Fibroblast of lung (primary cell): ENCODE measurements around the gene TTLL11. TPM values are rescaled to one million over a fixed set of nuclear protein-coding genes. Genes with fewer than 3 reads are reported as not detected.

Experiments
- DNase-seq, 2 donors: peaks; one replicate each; pipeline versions ENCODE4 v3.0.0 to v3.0.0-alpha.2; 2010; ENCODE audit warnings: low read depth in 2 of 2
- H2AFZ ChIP-seq: 2 replicates; pipeline ENCODE4 v1.5.1; 2012; ENCODE audit warnings: low read length, control low read depth, inconsistent platforms
- H3K27ac ChIP-seq: 2 replicates; pipeline ENCODE4 v1.5.1; 2011; ENCODE audit warnings: low read length, control low read depth; ENCODE audit not compliant: insufficient read depth
- H3K27me3 ChIP-seq: 2 replicates; pipeline ENCODE4 v1.5.1; 2011; ENCODE audit warnings: mild to moderate bottlenecking, low read length; ENCODE audit not compliant: control insufficient read depth, insufficient read depth
- H3K36me3 ChIP-seq: 2 replicates; pipeline ENCODE4 v1.5.1; 2011; ENCODE audit warnings: low read length; ENCODE audit not compliant: control insufficient read depth, insufficient read depth
- H3K4me1 ChIP-seq: 2 replicates; pipeline ENCODE4 v1.5.1; 2011; ENCODE audit warnings: low read length; ENCODE audit not compliant: control insufficient read depth, insufficient read depth; ENCODE audit errors: extremely low read depth
- H3K4me2 ChIP-seq: 2 replicates; pipeline ENCODE4 v1.5.1; 2011; ENCODE audit warnings: low read length, control low read depth; ENCODE audit not compliant: insufficient read depth; ENCODE audit errors: extremely low read depth
- H3K4me3 ChIP-seq, 4 experiments: fragments of 200-600 bp in 1 of 4; sonication (generic) in 1 of 4; replicated peaks in 1 of 4; 2 replicates each; pipeline ENCODE4 v1.5.1; 2011 to 2016; ENCODE audit warnings: low read length in 4 of 4, low read depth in 3 of 4, mild to moderate bottlenecking in 3 of 4, control low read depth in 2 of 4, inconsistent platforms in 1 of 4, mixed read lengths in 1 of 4; ENCODE audit not compliant: insufficient read depth in 1 of 4; ENCODE audit errors: control extremely low read depth in 1 of 4
- H3K79me2 ChIP-seq: 2 replicates; pipeline ENCODE4 v1.5.1; 2012; ENCODE audit warnings: mild to moderate bottlenecking, low read length, inconsistent platforms; ENCODE audit not compliant: control insufficient read depth, insufficient read depth
- H3K9ac ChIP-seq: 2 replicates; pipeline ENCODE4 v1.5.1; 2011; ENCODE audit warnings: mild to moderate bottlenecking, low read length, control low read depth; ENCODE audit not compliant: insufficient read depth
- H3K9me3 ChIP-seq: 2 replicates; pipeline ENCODE4 v1.5.1; 2012; ENCODE audit warnings: low read depth, low read length; ENCODE audit not compliant: control insufficient read depth, insufficient read depth
- H4K20me1 ChIP-seq: 2 replicates; pipeline ENCODE4 v1.5.1; 2011; ENCODE audit warnings: low read length; ENCODE audit not compliant: control insufficient read depth, insufficient read depth; ENCODE audit errors: extremely low read depth
- EZH2 ChIP-seq: IDR thresholded peaks from 2 replicates; pipeline ENCODE4 v1.5.1; 2012; ENCODE audit warnings: low read length, control low read depth, mild to moderate bottlenecking; ENCODE audit errors: missing control alignments
- polyA plus RNA-seq, 2 donors: library from polyadenylated mRNA; depleted of rRNA in 1 of 2; stranded (reverse) in 1 of 2; unstranded in 1 of 2; fragments of >200 nt; gene quantifications; 2 replicates each; pipeline ENCODE4 v1.2.1, GENCODE V29; 2011 to 2012; ENCODE audit warnings: missing spikeins in 1 of 2
- total RNA-seq: library from RNA; depleted of rRNA; stranded (reverse); fragments of >200 nt; gene quantifications from 2 replicates; pipeline ENCODE4 v1.2.1, GENCODE V29; 2014
- TF ChIP-seq, protein P1 (sequence below), 2 donors: IDR thresholded peaks in 1 of 2; conservative IDR thresholded peaks in 1 of 2; 1 replicate in 1 of 2; 2 replicates in 1 of 2; pipeline ENCODE4 v1.5.1; 2011 to 2012; ENCODE audit warnings: low read length in 2 of 2, control low read depth in 1 of 2, inconsistent platforms in 1 of 2, low read depth in 1 of 2, mild to moderate bottlenecking in 1 of 2

TTLL11 gene
- total and polyA plus RNA-seq, 2 donors (not counting 1 experiment from before 2014, with no cell fraction given) = 3.9 to 4.8 TPM

DNA sequence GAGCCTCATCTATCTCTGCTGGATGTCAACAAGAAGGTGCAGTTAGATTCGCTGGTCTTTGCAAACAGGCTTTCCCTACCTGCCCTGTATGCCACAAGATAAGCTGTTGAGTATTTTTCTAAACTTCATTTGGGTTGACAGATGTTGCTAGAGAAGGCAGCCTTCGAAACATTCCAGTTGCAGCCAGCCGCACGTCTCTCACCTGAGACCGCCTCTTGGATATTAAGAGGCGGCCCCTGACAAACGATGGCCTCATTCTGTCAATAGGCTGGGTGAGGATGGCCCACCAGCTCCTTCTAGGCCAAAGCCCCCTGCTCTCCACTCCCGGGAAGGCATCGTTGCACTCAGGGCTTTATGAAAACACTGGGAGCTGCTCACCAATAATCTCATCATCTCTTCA, 260.0 kb downstream of the TTLL11 start:
- H4K20me1 ChIP-seq = no peaks in the 10 kb centered on the region
- H3K4me1 ChIP-seq = peaks cover 3% of the 10 kb centered on the region
- H2AFZ ChIP-seq = no peak overlapping the region
- H3K27me3 ChIP-seq = no peaks in the 10 kb centered on the region
- no peak for DNase-seq
- H3K27ac ChIP-seq = no peak overlapping the region
- no peaks in the 10 kb centered on the region for H3K36me3 ChIP-seq
- H3K4me3 ChIP-seq = no peak overlapping the region
- H3K4me2 ChIP-seq = no peak overlapping the region
- TF ChIP-seq, protein P1, sequence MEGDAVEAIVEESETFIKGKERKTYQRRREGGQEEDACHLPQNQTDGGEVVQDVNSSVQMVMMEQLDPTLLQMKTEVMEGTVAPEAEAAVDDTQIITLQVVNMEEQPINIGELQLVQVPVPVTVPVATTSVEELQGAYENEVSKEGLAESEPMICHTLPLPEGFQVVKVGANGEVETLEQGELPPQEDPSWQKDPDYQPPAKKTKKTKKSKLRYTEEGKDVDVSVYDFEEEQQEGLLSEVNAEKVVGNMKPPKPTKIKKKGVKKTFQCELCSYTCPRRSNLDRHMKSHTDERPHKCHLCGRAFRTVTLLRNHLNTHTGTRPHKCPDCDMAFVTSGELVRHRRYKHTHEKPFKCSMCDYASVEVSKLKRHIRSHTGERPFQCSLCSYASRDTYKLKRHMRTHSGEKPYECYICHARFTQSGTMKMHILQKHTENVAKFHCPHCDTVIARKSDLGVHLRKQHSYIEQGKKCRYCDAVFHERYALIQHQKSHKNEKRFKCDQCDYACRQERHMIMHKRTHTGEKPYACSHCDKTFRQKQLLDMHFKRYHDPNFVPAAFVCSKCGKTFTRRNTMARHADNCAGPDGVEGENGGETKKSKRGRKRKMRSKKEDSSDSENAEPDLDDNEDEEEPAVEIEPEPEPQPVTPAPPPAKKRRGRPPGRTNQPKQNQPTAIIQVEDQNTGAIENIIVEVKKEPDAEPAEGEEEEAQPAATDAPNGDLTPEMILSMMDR (conservative IDR thresholded peaks at IDR 0.05 in 1 of 2, IDR thresholded peaks at IDR 0.05 in 1 of 2; ENCODE audit: low read depth in 1 of 2, low read length in 2 of 2) = no peak
- TF ChIP-seq EZH2 = no peak
- H3K9ac ChIP-seq = no peak overlapping the region
- no peaks in the 10 kb centered on the region for H3K79me2 ChIP-seq
- H3K9me3 ChIP-seq = no peaks in the 10 kb centered on the region

DNA sequence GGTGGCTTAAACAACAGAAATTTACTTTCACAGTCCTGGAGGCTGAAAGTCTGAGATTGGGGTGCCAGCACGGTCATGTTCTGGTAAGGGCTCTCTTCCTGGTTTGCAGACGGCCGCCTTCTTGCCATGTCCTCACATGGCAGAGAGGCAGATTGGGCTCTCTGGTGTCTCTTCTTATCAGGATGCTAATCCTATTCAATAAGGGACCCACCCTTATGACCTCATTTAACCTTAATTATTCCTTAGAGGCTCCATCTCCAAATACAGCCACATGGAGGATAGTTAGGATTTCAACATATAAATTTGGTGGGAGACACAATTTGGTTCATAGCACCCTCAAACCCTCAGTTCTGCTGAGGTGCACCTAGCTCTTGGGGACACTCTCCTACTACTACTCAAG, 261.2 kb downstream of the TTLL11 start:
- DNase-seq = no peak
- H3K4me3 ChIP-seq = no peak overlapping the region
- H3K9me3 ChIP-seq = no peaks in the 10 kb centered on the region
- H3K9ac ChIP-seq = no peak overlapping the region
- no peak overlapping the region for H3K27ac ChIP-seq
- no peaks in the 10 kb centered on the region for H3K79me2 ChIP-seq
- no peak for TF ChIP-seq EZH2
- TF ChIP-seq, protein P1 (conservative IDR thresholded peaks at IDR 0.05 in 1 of 2, IDR thresholded peaks at IDR 0.05 in 1 of 2; ENCODE audit: low read depth in 1 of 2, low read length in 2 of 2) = no peak
- H3K36me3 ChIP-seq = no peaks in the 10 kb centered on the region
- H4K20me1 ChIP-seq = no peaks in the 10 kb centered on the region
- H3K4me1 ChIP-seq = no peaks in the 10 kb centered on the region
- H2AFZ ChIP-seq = no peak overlapping the region
- H3K4me2 ChIP-seq = no peak overlapping the region
- H3K27me3 ChIP-seq = no peaks in the 10 kb centered on the region

DNA sequence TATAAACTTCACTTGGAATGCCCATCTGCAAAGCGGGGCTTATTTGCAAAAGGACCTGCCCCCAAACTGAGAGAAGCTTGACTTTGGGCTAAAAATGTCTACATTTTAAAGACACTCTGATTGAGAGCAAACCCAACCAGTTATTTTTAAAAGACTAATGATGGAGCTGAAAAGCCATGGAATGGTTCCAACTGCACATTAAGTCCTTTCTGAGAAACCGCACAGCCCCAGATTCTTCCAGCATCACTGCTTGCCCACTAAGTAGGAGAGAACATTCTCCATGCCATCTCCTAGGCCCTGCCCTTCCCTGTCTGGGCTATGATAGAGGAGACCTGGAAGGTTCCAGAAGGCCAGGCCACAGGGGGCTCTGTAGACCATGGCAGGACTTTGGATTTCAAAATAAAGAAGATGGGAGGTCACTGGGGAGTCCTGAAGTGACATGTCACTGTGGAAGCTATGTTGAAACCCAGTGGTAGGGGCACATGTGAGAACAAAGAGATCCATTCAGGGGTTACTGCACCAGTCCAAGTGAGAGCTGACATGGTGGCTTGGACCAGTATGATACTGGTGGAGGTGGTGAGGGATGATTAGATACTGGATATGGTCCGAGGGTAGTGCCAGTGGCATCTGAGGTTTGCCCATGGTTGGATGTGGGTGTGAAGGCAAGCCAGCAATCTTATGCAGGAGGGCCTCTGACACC, 262.5 kb downstream of the TTLL11 start:
- no peaks in the 10 kb centered on the region for H3K9me3 ChIP-seq
- H3K9ac ChIP-seq = no peak overlapping the region
- H3K79me2 ChIP-seq = no peaks in the 10 kb centered on the region
- H4K20me1 ChIP-seq = no peaks in the 10 kb centered on the region
- no peak overlapping the region for H3K4me2 ChIP-seq
- H3K27me3 ChIP-seq = no peaks in the 10 kb centered on the region
- TF ChIP-seq, protein P1 (conservative IDR thresholded peaks at IDR 0.05 in 1 of 2, IDR thresholded peaks at IDR 0.05 in 1 of 2; ENCODE audit: low read depth in 1 of 2, low read length in 2 of 2) = no peak
- no peak for TF ChIP-seq EZH2
- H3K4me1 ChIP-seq = no peaks in the 10 kb centered on the region
- no peaks in the 10 kb centered on the region for H3K36me3 ChIP-seq
- peak in 1 of 2 donors; percentile 17 for DNase-seq
- no peak overlapping the region for H3K27ac ChIP-seq
- no peak overlapping the region for H3K4me3 ChIP-seq
- no peak overlapping the region for H2AFZ ChIP-seq
